ENCODE data around the gene SEPTIN10. TPM values are rescaled to one million over a fixed set of nuclear protein-coding genes. Genes with fewer than 3 reads are reported as not detected.
A peak's percentile ranks its signal among the peaks of the same experiment; 100 is the strongest.

SEPTIN10 gene
- total RNA-seq, 1 donor from 2014 or later = 83.7 TPM

DNA sequence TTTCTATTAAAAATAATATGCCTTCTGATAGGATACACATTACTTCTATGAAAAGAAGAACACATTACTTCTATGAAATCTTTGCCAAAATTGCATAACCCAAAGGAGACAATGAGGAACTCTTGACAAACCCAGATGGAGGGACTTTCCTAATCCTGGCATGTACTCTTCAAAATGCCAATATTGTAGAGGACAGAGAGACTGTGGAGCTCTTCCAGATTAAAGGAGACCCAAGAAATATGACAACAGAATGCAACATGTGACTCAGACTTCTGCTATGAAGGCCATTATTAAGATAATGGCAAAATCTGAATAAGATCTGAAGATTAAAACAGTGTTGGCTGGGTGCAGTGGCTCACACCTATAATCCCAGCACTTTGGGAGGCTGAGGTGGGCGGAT is 22.6 kb upstream of the SEPTIN10 start:
- no peaks in the 10 kb centered on the region for H3K9me3 ChIP-seq
- H3K4me1 ChIP-seq = peaks cover 21% of the 10 kb centered on the region
- H3K27ac ChIP-seq = peak overlapping the region; percentile 60
- TF ChIP-seq, protein P1, sequence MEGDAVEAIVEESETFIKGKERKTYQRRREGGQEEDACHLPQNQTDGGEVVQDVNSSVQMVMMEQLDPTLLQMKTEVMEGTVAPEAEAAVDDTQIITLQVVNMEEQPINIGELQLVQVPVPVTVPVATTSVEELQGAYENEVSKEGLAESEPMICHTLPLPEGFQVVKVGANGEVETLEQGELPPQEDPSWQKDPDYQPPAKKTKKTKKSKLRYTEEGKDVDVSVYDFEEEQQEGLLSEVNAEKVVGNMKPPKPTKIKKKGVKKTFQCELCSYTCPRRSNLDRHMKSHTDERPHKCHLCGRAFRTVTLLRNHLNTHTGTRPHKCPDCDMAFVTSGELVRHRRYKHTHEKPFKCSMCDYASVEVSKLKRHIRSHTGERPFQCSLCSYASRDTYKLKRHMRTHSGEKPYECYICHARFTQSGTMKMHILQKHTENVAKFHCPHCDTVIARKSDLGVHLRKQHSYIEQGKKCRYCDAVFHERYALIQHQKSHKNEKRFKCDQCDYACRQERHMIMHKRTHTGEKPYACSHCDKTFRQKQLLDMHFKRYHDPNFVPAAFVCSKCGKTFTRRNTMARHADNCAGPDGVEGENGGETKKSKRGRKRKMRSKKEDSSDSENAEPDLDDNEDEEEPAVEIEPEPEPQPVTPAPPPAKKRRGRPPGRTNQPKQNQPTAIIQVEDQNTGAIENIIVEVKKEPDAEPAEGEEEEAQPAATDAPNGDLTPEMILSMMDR (IDR thresholded peaks at IDR 0.05) = no peak
- H3K27me3 ChIP-seq = no peaks in the 10 kb centered on the region
- H3K36me3 ChIP-seq = no peaks in the 10 kb centered on the region
- no peak overlapping the region for H3K4me3 ChIP-seq
- DNase-seq = no peak
- intact Hi-C loops (cut with DNase I) = no loop called here
- peak; percentile 79 for ATAC-seq

DNA sequence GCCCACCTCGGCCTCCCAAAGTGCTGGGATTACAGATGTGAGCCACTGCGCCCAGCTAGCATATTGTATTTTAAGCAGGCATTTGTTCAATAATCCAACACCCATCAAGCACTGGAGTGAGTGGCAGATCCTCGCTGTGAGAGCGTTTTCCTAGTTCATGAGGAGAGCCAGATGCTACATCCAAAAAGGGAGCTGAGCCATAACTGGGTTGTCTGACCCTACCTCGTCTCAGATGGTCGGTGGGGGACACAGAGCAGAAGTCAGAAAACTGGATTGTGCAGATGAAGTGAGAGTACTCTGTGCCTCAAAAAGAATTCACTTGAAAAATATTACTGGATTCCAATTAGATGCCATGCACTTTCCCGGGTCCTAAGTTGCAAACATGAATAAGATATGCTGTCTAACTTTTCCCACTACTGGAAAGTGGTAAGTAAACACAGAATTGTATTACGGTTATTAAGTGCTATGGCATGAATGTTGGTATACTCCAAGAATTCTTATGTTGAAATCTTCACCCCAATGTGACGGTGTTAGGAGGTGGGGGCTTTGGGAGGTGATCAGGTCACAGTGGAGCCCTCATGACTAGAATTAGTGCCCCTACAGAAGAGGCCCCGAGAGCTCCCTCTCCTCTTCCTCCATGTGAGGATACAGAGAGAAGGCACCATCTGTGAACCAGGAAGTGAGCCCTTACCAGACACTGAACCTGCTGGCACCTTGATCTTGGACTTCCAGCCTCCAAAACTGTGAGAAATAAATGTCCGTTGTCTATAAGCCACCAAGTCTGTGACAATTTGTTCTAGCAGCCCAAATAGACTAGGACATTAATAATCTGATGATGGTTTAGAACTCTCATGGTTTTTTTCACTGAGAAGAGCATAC is 21.9 kb upstream of the SEPTIN10 start:
- ATAC-seq (peak; percentile 62), DNase-seq (no peak)
- H3K27ac ChIP-seq = peak overlapping the region; percentile 60
- no peaks in the 10 kb centered on the region for H3K36me3 ChIP-seq
- H3K4me3 ChIP-seq = no peak overlapping the region
- H3K27me3 ChIP-seq = no peaks in the 10 kb centered on the region
- intact Hi-C loops (cut with DNase I) = no loop called here
- peaks cover 21% of the 10 kb centered on the region for H3K4me1 ChIP-seq
- TF ChIP-seq, protein P1 (IDR thresholded peaks at IDR 0.05) = no peak
- H3K9me3 ChIP-seq = no peaks in the 10 kb centered on the region

DNA sequence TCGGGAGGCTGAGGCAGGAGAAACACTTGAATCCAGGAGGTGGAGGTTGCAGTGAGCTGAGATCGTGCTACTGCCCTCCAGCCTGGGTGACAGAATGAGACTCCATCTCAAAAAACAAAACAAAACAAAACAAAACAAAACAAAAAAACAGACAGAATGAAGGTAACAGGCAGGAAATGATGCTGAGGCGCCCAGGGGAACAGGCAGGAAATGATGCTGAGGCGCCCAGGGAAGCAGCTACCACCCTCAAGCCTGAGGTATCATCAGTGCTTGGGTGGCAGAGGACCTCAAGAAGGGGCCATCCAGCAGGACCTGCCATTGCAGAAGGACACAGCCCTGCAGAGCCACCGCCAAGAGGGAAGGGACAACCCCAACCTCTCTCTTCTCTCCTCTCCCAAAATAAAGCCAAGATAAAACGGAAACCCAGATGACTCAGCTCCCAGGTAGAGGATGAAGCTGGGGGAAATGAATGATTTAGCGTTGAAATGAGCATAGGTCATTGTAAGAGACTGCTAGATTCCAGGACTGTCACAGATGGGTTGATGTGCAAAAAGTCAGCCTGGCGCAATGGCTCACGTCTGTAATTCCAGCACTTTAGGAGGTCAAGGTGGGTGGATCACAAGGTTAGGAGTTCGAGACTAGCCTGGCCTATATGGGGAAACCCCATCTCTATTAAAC is 19.7 kb upstream of the SEPTIN10 start:
- ATAC-seq (no peak), DNase-seq (no peak)
- Histone ChIP-seq H3K36me3 (no peaks in the 10 kb centered on the region), H3K27ac (no peak overlapping the region), H3K4me1 (peaks cover 21% of the 10 kb centered on the region), H3K4me3 (no peak overlapping the region), H3K27me3 (no peaks in the 10 kb centered on the region), H3K9me3 (no peaks in the 10 kb centered on the region)
- TF ChIP-seq, protein P1 (IDR thresholded peaks at IDR 0.05) = no peak
- intact Hi-C loops (cut with DNase I) = no loop called here

DNA sequence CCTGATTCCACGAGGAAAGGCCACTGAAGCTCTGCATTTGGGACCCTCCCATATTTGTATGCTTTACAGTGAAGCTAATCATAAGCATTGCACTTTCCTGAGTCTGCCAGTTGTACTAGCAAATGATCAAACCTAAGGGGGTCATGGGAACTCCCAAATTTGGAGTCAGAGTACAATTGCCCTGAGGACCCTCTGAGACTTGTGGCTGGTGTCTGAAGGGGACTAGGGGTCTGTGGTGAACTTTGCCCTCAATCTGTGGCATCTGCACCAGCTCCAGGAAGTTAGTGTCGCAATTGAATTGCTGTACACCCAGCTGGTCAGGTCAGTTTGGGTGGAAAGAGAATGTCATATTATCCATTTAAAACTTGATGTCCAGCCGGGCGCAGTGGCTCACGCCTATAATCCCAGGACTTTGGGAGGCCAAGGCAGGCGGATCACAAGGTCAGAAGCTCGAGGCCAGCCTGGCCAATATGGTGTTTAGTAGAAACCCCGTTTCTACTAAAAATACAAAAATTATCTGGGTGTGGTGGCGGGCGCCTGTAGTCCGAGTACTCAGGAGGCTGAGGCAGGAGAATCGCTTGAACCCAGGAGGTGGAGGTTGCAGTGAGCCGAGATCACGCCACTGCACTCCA is 18.5 kb upstream of the SEPTIN10 start:
- intact Hi-C loops (cut with DNase I) = no loop called here
- Histone ChIP-seq H3K27me3 (no peaks in the 10 kb centered on the region), H3K9me3 (no peaks in the 10 kb centered on the region), H3K4me1 (peaks cover 15% of the 10 kb centered on the region), H3K36me3 (no peaks in the 10 kb centered on the region), H3K4me3 (no peak overlapping the region), H3K27ac (no peak overlapping the region)
- TF ChIP-seq, protein P1 (IDR thresholded peaks at IDR 0.05) = no peak
- ATAC-seq = no peak
- DNase-seq = no peak

DNA sequence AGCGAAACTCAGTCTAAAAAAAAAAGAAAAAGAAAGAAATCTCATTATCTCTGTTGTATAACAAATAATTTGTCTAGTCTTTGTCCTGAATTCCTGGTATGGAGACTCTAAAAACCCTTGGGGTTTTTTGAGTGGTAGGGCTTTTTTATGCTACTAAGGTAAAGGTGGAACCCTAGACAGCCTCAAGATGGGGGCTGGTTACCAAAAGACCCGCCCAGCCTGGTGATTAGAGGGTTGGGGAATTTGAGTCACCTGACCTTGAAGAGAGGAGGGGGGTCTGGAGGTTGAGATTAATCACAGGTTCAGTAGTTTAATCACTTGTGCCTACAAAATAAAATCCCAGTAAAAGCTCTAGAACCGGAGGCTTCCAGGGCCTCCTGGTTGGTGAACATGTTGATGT is 18.0 kb upstream of the SEPTIN10 start:
- DNase-seq (no peak), ATAC-seq (no peak)
- Histone ChIP-seq H3K27me3 (no peaks in the 10 kb centered on the region), H3K4me3 (no peak overlapping the region), H3K9me3 (no peaks in the 10 kb centered on the region), H3K36me3 (no peaks in the 10 kb centered on the region), H3K27ac (no peak overlapping the region), H3K4me1 (peaks cover 15% of the 10 kb centered on the region)
- TF ChIP-seq, protein P1 (IDR thresholded peaks at IDR 0.05) = no peak
- intact Hi-C loops (cut with DNase I) = no loop called here
